HepG2 (cell line): Measurements from ENCODE around the gene GLB1L. TPM values are rescaled to one million over a fixed set of nuclear protein-coding genes. Genes with fewer than 3 reads are reported as not detected.

Source experiments
- ATAC-seq: fragments of 200-7000 bp; cut with Tn5 transposase; 3 replicates; pipeline ENCODE4 v1.9.1; 2020; ENCODE audit warnings: mild to moderate bottlenecking, moderate library complexity
- BruUV-seq: library from RNA; stranded (reverse); fragments of 400-500 nt; replicated peaks from 2 replicates; lab custom pipeline; 2021; lab: Mats Ljungman, UMichigan
- CTCF ChIA-PET: fragments of 300-600 bp; formaldehyde crosslinking; extraction: SDS; loops from one replicate; lab custom pipeline; 2021; ENCODE audit warnings: low total read pairs, inconsistent platforms, low intra/inter-chr PET ratio; lab: Yijun Ruan, JAX
- POLR2A ChIA-PET: fragments of 350-600 bp; sonication (Branson Sonifier 250); formaldehyde crosslinking; loops from one replicate; lab custom pipeline; 2020; ENCODE audit warnings: antibody characterized with exemption, inconsistent platforms; lab: Yijun Ruan, JAX
- DNase-seq: peaks from one replicate; pipeline ENCODE4 v3.0.0-alpha.2; 2015; ENCODE audit warnings: low spot score
- FAIRE-seq: peaks from 3 replicates; lab custom pipeline; 2011; peaks lifted over from hg19 to GRCh38; lab: Jason Lieb, UNC
- H2AFZ ChIP-seq: one replicate; pipeline ENCODE4 v1.6.1; 2011; ENCODE audit warnings: low read length, inconsistent platforms
- H3K27ac ChIP-seq: fragments of 300-600 bp; 3 replicates; pipeline ENCODE4 v1.8.0; 2011; ENCODE audit warnings: mixed run types, mild to moderate bottlenecking, mixed read lengths, low read length, inconsistent platforms; ENCODE audit not compliant: insufficient read depth; ENCODE audit errors: extremely low read length
- H3K27me3 ChIP-seq, 2 experiments: fragments of 200-600 bp in 1 of 2; 2 replicates in 1 of 2; 3 replicates in 1 of 2; pipeline versions ENCODE4 v1.6.0 to v1.8.0; 2011; ENCODE audit warnings: low read length in 2 of 2, mild to moderate bottlenecking in 2 of 2, moderate library complexity in 2 of 2, inconsistent platforms in 1 of 2; ENCODE audit not compliant: insufficient read depth in 2 of 2, control insufficient read depth in 1 of 2
- H3K36me3 ChIP-seq, 2 experiments: fragments of 200-600 bp in 1 of 2; replicated peaks in 1 of 2; 2 replicates in 1 of 2; 3 replicates in 1 of 2; pipeline versions ENCODE4 v1.5.1 to v1.8.0; 2011; ENCODE audit warnings: low read length in 2 of 2, inconsistent platforms in 1 of 2; ENCODE audit not compliant: insufficient read depth in 2 of 2, control insufficient read depth in 1 of 2
- H3K4me1 ChIP-seq: 2 replicates; pipeline ENCODE4 v1.5.1; 2012; ENCODE audit warnings: low read length, inconsistent platforms; ENCODE audit not compliant: insufficient read depth
- H3K4me2 ChIP-seq: 2 replicates; pipeline ENCODE4 v1.6.0; 2011; ENCODE audit warnings: low read depth, low read length, inconsistent platforms
- H3K4me3 ChIP-seq, 3 experiments: fragments of 200-600 bp in 1 of 3; sonication (generic), shearing (Covaris generic) in 1 of 3; replicated peaks in 1 of 3; 2 replicates each; pipeline ENCODE4 v1.5.1; 2011 to 2016; ENCODE audit warnings: low read length in 3 of 3, inconsistent platforms in 2 of 3, low read depth in 2 of 3, mild to moderate bottlenecking in 2 of 3, control low read depth in 1 of 3, mixed read lengths in 1 of 3; ENCODE audit not compliant: insufficient read depth in 1 of 3
- H3K79me2 ChIP-seq: one replicate; pipeline ENCODE4 v1.6.1; 2011; ENCODE audit warnings: low read length, inconsistent platforms; ENCODE audit not compliant: insufficient read depth
- H3K9ac ChIP-seq: 2 replicates; pipeline ENCODE4 v1.6.0; 2011; ENCODE audit warnings: mild to moderate bottlenecking, low read depth, low read length, inconsistent platforms; ENCODE audit not compliant: insufficient read depth
- H3K9me3 ChIP-seq: 2 replicates; pipeline ENCODE4 v1.5.1; 2012; ENCODE audit warnings: mild to moderate bottlenecking, low read length
- H4K20me1 ChIP-seq: 2 replicates; pipeline ENCODE4 v1.6.0; 2011; ENCODE audit warnings: inconsistent platforms, mild to moderate bottlenecking, low read length, moderate library complexity; ENCODE audit not compliant: insufficient read depth
- AKAP8 ChIP-seq: sonication (generic); formaldehyde crosslinking; IDR thresholded peaks from 2 replicates; pipeline ENCODE4 v1.5.1; 2020; ENCODE audit warnings: mild to moderate bottlenecking, missing genetic modification reagents
- ELF4 ChIP-seq: sonication (generic); formaldehyde crosslinking; IDR thresholded peaks from 2 replicates; pipeline ENCODE4 v1.5.0; 2020; ENCODE audit warnings: missing genetic modification reagents, mild to moderate bottlenecking, moderate library complexity, borderline replicate concordance
- ERF ChIP-seq: IDR thresholded peaks from 2 replicates; pipeline ENCODE4 v1.6.1; 2018; ENCODE audit warnings: missing biosample characterization, missing genetic modification reagents
- HNF4G ChIP-seq, 2 experiments: sonication (generic) in 1 of 2; formaldehyde crosslinking in 1 of 2; IDR thresholded peaks; 2 replicates each; pipeline versions ENCODE4 v1.4.0 to v1.6.1; 2011 to 2020; ENCODE audit warnings: borderline replicate concordance in 2 of 2, low read depth in 2 of 2, mild to moderate bottlenecking in 2 of 2, low read length in 1 of 2, missing genetic modification reagents in 1 of 2, moderate library complexity in 1 of 2
- NKX3-1 ChIP-seq: sonication (generic); formaldehyde crosslinking; IDR thresholded peaks from 2 replicates; pipeline ENCODE4 v1.5.0; 2020; ENCODE audit warnings: missing genetic modification reagents
- PPARG ChIP-seq: conservative IDR thresholded peaks from 2 replicates; pipeline ENCODE4 v1.6.1; 2016; ENCODE audit warnings: missing biosample characterization, missing genetic modification reagents
- RXRB ChIP-seq: IDR thresholded peaks from 2 replicates; pipeline ENCODE4 v1.6.1; 2016; ENCODE audit warnings: borderline replicate concordance, missing genetic modification reagents, missing compliant biosample characterization
- SP5 ChIP-seq: IDR thresholded peaks from 2 replicates; pipeline ENCODE4 v1.6.1; 2016; ENCODE audit warnings: low read depth, borderline replicate concordance
- THAP11 ChIP-seq: IDR thresholded peaks from 2 replicates; pipeline ENCODE4 v1.6.1; 2016; ENCODE audit warnings: missing biosample characterization, missing genetic modification reagents
- TRIM24 ChIP-seq: sonication (generic); formaldehyde crosslinking; IDR thresholded peaks from 2 replicates; pipeline ENCODE4 v1.8.0; 2022; ENCODE audit warnings: mild to moderate bottlenecking, missing genetic modification reagents
- XRCC5 ChIP-seq: fragments of 200-400 bp; formaldehyde crosslinking; optimal IDR thresholded peaks from 2 replicates; pipeline ENCODE3; 2017; ENCODE audit warnings: mild to moderate bottlenecking, low read length
- ZBTB38 ChIP-seq: sonication (generic); formaldehyde crosslinking; IDR thresholded peaks from 2 replicates; pipeline ENCODE4 v1.5.1; 2020; ENCODE audit warnings: mild to moderate bottlenecking, missing genetic modification reagents
- ZNF160 ChIP-seq: sonication (generic); formaldehyde crosslinking; IDR thresholded peaks from 2 replicates; pipeline ENCODE4 v1.8.0; 2022; ENCODE audit warnings: mild to moderate bottlenecking, inconsistent platforms, missing genetic modification reagents
- ZNF264 ChIP-seq: sonication (generic); formaldehyde crosslinking; IDR thresholded peaks from 2 replicates; pipeline ENCODE4 v1.4.0; 2020; ENCODE audit warnings: missing genetic modification reagents
- ZNF383 ChIP-seq: sonication (generic); formaldehyde crosslinking; IDR thresholded peaks from 2 replicates; pipeline ENCODE4 v1.4.0; 2020; ENCODE audit warnings: missing genetic modification reagents, mild to moderate bottlenecking, borderline replicate concordance
- ZNF644 ChIP-seq: IDR thresholded peaks from 2 replicates; pipeline ENCODE4 v1.6.1; 2016; ENCODE audit warnings: low read depth
- WGBS: methylation state at CpG from one replicate; pipeline ENCODE4 v1.1.6; 2017; ENCODE audit warnings: low lambda C conversion rate; 5-methylcytosine and 5-hydroxymethylcytosine counted together
- in situ Hi-C: cut with HindIII; loops from 2 replicates; pipeline ENCODE4 v1.10.0; 2017; ENCODE audit warnings: low pct_unique_long_range_greater_than_20kb; ENCODE audit not compliant: extremely low pct_ligation_motif_present
- intact Hi-C: fragments of 100-400 bp; cut with micrococcal nuclease; formaldehyde crosslinking; loops from one replicate; pipeline ENCODE4 v1.10.0; 2022; ENCODE audit not compliant: unreplicated experiment
- polyA plus RNA-seq, 8 experiments: library from polyadenylated mRNA; depleted of rRNA in 3 of 8; stranded (reverse) in 7 of 8; unstranded in 1 of 8; fragments of >200 nt; fragmentation: Illumina TruSeq in 4 of 8; extraction: Trizol in 4 of 8; gene quantifications; 2 replicates each; pipeline versions ENCODE4 v1.2.1 to v1.2.3, GENCODE V29; 2011 to 2016; ENCODE audit warnings: low read depth in 4 of 8, missing spikeins in 1 of 8, mixed read lengths in 1 of 8; ENCODE audit not compliant: insufficient read depth in 1 of 8
- total RNA-seq, 5 experiments: library from RNA; depleted of rRNA; stranded (reverse); fragments of >200 nt; fragmentation: Illumina TruSeq; extraction: Trizol; gene quantifications; 2 replicates each; pipeline ENCODE4 v1.2.3, GENCODE V29; 2016; ENCODE audit warnings: low read depth in 1 of 5
- TF ChIP-seq, protein P1 (sequence below): IDR thresholded peaks from 2 replicates; pipeline ENCODE4 v1.6.1; 2016
- TF ChIP-seq, protein P2 (sequence below): IDR thresholded peaks from 2 replicates; pipeline ENCODE4 v1.6.1; 2016; ENCODE audit warnings: low read depth, control low read depth
- TF ChIP-seq, protein P3 (sequence below): sonication (generic); formaldehyde crosslinking; IDR thresholded peaks from 2 replicates; pipeline ENCODE4 v1.4.0; 2020; ENCODE audit warnings: missing genetic modification reagents, borderline replicate concordance
- TF ChIP-seq, protein P4 (sequence below): sonication (generic); formaldehyde crosslinking; conservative IDR thresholded peaks from 2 replicates; pipeline ENCODE4 v1.8.0; 2022; ENCODE audit warnings: low read depth, missing genetic modification reagents

GLB1L gene
- total and polyA plus RNA-seq, 2 of the 13 experiments (the other 11 are each of a cell fraction or from before 2014, with no cell fraction given), result 6.8 to 7.3 TPM

DNA sequence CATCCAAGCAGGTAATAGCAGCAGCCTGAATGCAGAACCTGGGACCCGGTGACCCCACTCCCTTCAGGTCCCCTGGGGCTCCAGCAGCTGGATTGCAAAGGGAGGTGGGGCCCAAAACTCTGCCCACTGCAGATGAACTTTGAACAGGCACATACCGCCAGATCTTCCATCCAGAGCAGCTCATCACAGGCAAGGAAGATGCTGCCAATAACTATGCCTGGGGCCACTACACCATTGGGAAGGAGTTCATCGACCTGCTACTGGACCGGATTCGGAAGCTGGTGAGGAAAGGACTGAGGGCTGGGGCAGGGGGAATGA is 24.8 kb upstream of the GLB1L start:
- H3K9me3 ChIP-seq, result no peaks in the 10 kb centered on the region
- peaks cover 2 to 21% of the 10 kb centered on the region in 2 experiments; a peak in 3 of 5 replicates for H3K27me3 ChIP-seq
- FAIRE-seq (peak; percentile 48), DNase-seq (no peak), ATAC-seq (peak; percentile 55)
- WGBS, result 4% methylated on average over 5 of the region's 5 CpGs
- H3K36me3 ChIP-seq, result no peaks in the 10 kb centered on the region
- no peak overlapping the region for H3K9ac ChIP-seq
- no peak overlapping the region for H3K4me3 ChIP-seq
- CTCF ChIA-PET, result no interaction called here
- in situ Hi-C loops (no loop called here), intact Hi-C loops (no loop called here)
- H3K4me2 ChIP-seq, result peak overlapping the region; percentile 52
- BruUV-seq, result no TSS peak
- POLR2A ChIA-PET, result interaction anchor here (0.9 to 2.1 kb wide), 12 partner anchors 9 to 117 kb away, joined by 3 to 22 read pairs (median 4); partner anchors contain the start of genes ANKZF1, ATG9A, DNAJB2 and DNPEP
- H3K27ac ChIP-seq, result no peak overlapping the region
- no peaks in the 10 kb centered on the region for H4K20me1 ChIP-seq
- H3K4me1 ChIP-seq, result peaks cover 41% of the 10 kb centered on the region
- H2AFZ ChIP-seq, result no peak overlapping the region
- H3K79me2 ChIP-seq, result no peaks in the 10 kb centered on the region
- TF ChIP-seq ZNF644 (CRISPR knock-in tag), result peak; percentile 65; the same call in 1 of the 2 replicates
- TF ChIP-seq SP5 (CRISPR knock-in tag), result peak; percentile 17; the same call in 1 of the 2 replicates
- TF ChIP-seq TRIM24 (CRISPR knock-in tag), result no peak
- TF ChIP-seq ZNF160 (CRISPR knock-in tag), result no peak
- no peak for TF ChIP-seq ELF4
- TF ChIP-seq, protein P1, sequence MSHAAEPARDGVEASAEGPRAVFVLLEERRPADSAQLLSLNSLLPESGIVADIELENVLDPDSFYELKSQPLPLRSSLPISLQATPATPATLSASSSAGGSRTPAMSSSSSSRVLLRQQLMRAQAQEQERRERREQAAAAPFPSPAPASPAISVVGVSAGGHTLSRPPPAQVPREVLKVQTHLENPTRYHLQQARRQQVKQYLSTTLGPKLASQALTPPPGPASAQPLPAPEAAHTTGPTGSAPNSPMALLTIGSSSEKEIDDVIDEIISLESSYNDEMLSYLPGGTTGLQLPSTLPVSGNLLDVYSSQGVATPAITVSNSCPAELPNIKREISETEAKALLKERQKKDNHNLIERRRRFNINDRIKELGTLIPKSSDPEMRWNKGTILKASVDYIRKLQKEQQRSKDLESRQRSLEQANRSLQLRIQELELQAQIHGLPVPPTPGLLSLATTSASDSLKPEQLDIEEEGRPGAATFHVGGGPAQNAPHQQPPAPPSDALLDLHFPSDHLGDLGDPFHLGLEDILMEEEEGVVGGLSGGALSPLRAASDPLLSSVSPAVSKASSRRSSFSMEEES (CRISPR knock-in tag), result no peak
- peak; percentile 50; the same call in 1 of the 2 replicates for TF ChIP-seq HNF4G (IDR thresholded peaks at IDR 0.05; ENCODE audit: borderline replicate concordance, low read depth, low read length)
- no peak for TF ChIP-seq HNF4G (CRISPR knock-in tag; IDR thresholded peaks at IDR 0.05; ENCODE audit: borderline replicate concordance, low read depth)
- TF ChIP-seq XRCC5, result peak; percentile 88
- TF ChIP-seq, protein P2, sequence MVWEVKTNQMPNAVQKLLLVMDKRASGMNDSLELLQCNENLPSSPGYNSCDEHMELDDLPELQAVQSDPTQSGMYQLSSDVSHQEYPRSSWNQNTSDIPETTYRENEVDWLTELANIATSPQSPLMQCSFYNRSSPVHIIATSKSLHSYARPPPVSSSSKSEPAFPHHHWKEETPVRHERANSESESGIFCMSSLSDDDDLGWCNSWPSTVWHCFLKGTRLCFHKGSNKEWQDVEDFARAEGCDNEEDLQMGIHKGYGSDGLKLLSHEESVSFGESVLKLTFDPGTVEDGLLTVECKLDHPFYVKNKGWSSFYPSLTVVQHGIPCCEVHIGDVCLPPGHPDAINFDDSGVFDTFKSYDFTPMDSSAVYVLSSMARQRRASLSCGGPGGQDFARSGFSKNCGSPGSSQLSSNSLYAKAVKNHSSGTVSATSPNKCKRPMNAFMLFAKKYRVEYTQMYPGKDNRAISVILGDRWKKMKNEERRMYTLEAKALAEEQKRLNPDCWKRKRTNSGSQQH (CRISPR knock-in tag), result no peak
- TF ChIP-seq ZBTB38 (CRISPR knock-in tag), result peak; percentile 52; the same call in 1 of the 2 replicates
- TF ChIP-seq, protein P3, sequence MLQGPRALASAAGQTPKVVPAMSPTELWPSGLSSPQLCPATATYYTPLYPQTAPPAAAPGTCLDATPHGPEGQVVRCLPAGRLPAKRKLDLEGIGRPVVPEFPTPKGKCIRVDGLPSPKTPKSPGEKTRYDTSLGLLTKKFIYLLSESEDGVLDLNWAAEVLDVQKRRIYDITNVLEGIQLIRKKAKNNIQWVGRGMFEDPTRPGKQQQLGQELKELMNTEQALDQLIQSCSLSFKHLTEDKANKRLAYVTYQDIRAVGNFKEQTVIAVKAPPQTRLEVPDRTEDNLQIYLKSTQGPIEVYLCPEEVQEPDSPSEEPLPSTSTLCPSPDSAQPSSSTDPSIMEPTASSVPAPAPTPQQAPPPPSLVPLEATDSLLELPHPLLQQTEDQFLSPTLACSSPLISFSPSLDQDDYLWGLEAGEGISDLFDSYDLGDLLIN (CRISPR knock-in tag), result no peak
- 0 out of 2 replicates have a peak, but pooled peaks have one; percentile 40 for TF ChIP-seq ERF (CRISPR knock-in tag)
- TF ChIP-seq AKAP8 (CRISPR knock-in tag), result no peak
- TF ChIP-seq ZNF264 (CRISPR knock-in tag), result 0 out of 2 replicates have a peak, but pooled peaks have one; percentile 11
- peak; percentile 68; the same call in 1 of the 2 replicates for TF ChIP-seq ZNF383
- TF ChIP-seq THAP11 (CRISPR knock-in tag), result no peak; the same call in 1 of the 2 replicates
- no peak for TF ChIP-seq NKX3-1
- TF ChIP-seq, protein P4, sequence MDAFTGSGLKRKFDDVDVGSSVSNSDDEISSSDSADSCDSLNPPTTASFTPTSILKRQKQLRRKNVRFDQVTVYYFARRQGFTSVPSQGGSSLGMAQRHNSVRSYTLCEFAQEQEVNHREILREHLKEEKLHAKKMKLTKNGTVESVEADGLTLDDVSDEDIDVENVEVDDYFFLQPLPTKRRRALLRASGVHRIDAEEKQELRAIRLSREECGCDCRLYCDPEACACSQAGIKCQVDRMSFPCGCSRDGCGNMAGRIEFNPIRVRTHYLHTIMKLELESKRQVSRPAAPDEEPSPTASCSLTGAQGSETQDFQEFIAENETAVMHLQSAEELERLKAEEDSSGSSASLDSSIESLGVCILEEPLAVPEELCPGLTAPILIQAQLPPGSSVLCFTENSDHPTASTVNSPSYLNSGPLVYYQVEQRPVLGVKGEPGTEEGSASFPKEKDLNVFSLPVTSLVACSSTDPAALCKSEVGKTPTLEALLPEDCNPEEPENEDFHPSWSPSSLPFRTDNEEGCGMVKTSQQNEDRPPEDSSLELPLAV (CRISPR knock-in tag), result no peak
- TF ChIP-seq PPARG (CRISPR knock-in tag), result no peak
- 0 out of 2 replicates have a peak, but pooled peaks have one; percentile 19 for TF ChIP-seq RXRB (CRISPR knock-in tag)
